ENCODE measurements around the gene ADI1. TPM values are rescaled to one million over a fixed set of nuclear protein-coding genes. Genes with fewer than 3 reads are reported as not detected.

ADI1 gene
- total and polyA plus RNA-seq, 10 donors, result 31.8 to 106 (median 55.4) TPM

DNA sequence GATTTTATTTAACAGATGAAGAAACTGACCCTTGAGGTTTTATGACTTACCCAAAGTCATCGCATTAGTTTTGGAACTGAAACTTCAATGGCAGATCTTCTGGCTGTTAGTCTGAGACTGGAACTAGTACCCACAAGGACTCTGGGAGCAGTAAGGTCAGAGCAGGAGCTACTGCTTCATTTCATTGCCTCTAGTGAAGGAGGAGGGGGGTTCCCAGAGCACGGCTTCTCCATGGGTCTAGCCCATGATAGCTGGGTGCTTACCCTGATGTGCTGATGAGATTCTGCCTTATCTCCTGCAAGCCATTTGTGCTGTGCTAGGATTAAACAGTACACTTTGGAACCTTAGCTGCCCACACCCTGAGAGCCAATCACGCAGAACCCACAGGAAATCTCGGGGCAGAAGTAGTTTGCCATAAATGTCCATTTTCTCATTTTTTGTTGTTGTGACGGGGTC, 44.2 kb upstream of the ADI1 start:
- H3K27ac ChIP-seq, result peak overlapping the region in 6 of 8 donors; percentile 26 to 61 (median 42)
- H3K9me3 ChIP-seq, result no peaks in the 10 kb centered on the region
- peaks cover 0 to 24% (median 14%) of the 10 kb centered on the region in 6 donors for H3K4me1 ChIP-seq
- 66 to 83% (median 70%) methylated on average over 5 of the region's 5 CpGs for WGBS, 5 donors
- TF ChIP-seq POLR2A (IDR thresholded peaks at IDR 0.05), result no peak
- TF ChIP-seq POLR2AphosphoS5 (IDR thresholded peaks at IDR 0.05), result no peak
- TF ChIP-seq, protein P1, sequence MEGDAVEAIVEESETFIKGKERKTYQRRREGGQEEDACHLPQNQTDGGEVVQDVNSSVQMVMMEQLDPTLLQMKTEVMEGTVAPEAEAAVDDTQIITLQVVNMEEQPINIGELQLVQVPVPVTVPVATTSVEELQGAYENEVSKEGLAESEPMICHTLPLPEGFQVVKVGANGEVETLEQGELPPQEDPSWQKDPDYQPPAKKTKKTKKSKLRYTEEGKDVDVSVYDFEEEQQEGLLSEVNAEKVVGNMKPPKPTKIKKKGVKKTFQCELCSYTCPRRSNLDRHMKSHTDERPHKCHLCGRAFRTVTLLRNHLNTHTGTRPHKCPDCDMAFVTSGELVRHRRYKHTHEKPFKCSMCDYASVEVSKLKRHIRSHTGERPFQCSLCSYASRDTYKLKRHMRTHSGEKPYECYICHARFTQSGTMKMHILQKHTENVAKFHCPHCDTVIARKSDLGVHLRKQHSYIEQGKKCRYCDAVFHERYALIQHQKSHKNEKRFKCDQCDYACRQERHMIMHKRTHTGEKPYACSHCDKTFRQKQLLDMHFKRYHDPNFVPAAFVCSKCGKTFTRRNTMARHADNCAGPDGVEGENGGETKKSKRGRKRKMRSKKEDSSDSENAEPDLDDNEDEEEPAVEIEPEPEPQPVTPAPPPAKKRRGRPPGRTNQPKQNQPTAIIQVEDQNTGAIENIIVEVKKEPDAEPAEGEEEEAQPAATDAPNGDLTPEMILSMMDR (IDR thresholded peaks at IDR 0.05 in 8 of 11, conservative IDR thresholded peaks at IDR 0.05 in 3 of 11), result no peak
- intact Hi-C loops (cut with DNase I; ENCODE audit: low total_unique reads), result no loop called here
- peak overlapping the region in 1 of 8 donors; percentile 14 for H3K4me3 ChIP-seq
- no peak for DNase-seq
- no peaks in the 10 kb centered on the region for H3K27me3 ChIP-seq (replicated peaks in 1 of 7)
- H3K36me3 ChIP-seq, result peaks cover 0 to 7% (median 0%) of the 10 kb centered on the region in 6 donors

DNA sequence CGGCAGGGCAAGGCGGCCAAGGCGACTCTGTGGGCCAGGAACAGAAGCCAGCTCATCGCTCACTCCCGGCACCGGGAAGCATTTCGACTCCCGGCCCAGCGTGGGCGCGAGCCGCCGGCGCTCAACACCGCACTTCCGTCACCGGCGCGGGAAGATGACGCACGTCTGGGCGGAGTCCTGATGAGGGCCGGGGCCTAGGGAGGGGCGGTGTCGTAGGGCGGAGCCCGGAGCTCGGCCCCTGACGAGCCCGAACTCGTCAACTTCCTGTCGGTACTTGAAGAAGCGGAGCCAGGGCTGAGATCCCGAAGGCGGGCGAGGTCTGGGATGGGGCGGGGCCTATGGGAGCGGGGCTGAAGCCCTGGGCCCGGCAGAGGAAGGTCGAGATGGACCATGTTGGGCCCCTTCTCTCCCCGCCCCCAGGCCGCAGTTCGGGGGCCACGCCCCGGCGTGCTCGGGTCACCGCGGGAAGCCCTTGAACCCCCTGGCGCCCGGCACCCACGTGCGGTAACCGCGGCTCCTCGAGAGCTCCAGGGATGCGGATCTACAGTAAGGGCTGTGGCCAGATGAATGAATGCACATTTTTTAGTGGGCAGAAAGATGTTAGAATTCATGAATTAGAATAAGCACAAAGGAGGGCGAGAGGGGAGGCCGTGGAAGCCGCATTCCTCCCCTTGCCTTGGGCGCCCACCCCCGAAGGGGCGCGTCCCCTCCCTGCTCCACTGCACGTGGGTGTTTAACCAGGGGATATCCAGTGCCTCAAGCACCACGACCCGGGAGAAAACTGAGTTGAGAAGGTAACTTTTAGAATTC, 39.1 kb upstream of the ADI1 start, which contains the start of gene RNASEH1:
Gene RNASEH1, minus strand, starts transcription at position 129 of the 810 bp plus-strand sequence. Its CDS starts 73 bp downstream, at position 56.
- H3K9me3 ChIP-seq, result no peaks in the 10 kb centered on the region
- peak; percentile 99 to 100 (median 99) for TF ChIP-seq POLR2AphosphoS5 (IDR thresholded peaks at IDR 0.05)
- peak in 2 of 3 donors; percentile 65 to 83 for TF ChIP-seq POLR2A (IDR thresholded peaks at IDR 0.05)
- TF ChIP-seq, protein P1 (IDR thresholded peaks at IDR 0.05 in 8 of 11, conservative IDR thresholded peaks at IDR 0.05 in 3 of 11), result peak in 2 of 11 experiments; percentile 12 to 33
- intact Hi-C loops (cut with DNase I; ENCODE audit: low total_unique reads), result loop anchor here (5.0 kb wide), 1 partner anchor 41 kb away; the partner anchor contains the start of gene ADI1
- peaks cover 0 to 41% (median 32%) of the 10 kb centered on the region in 6 donors for H3K36me3 ChIP-seq
- H3K27me3 ChIP-seq (replicated peaks in 1 of 7), result no peaks in the 10 kb centered on the region
- H3K4me3 ChIP-seq, result peak within 1 kb of the TSS; percentile 83 to 100 (median 97)
- H3K27ac ChIP-seq, result peak within 1 kb of the TSS; percentile 89 to 97 (median 92)
- WGBS, 5 donors, result 0 to 1% (median 1%) methylated on average over 27 to 67 of the region's 67 CpGs
- H3K4me1 ChIP-seq, result peaks cover 11 to 55% (median 35%) of the 10 kb centered on the region in 6 donors
- peak; percentile 100 for DNase-seq

DNA sequence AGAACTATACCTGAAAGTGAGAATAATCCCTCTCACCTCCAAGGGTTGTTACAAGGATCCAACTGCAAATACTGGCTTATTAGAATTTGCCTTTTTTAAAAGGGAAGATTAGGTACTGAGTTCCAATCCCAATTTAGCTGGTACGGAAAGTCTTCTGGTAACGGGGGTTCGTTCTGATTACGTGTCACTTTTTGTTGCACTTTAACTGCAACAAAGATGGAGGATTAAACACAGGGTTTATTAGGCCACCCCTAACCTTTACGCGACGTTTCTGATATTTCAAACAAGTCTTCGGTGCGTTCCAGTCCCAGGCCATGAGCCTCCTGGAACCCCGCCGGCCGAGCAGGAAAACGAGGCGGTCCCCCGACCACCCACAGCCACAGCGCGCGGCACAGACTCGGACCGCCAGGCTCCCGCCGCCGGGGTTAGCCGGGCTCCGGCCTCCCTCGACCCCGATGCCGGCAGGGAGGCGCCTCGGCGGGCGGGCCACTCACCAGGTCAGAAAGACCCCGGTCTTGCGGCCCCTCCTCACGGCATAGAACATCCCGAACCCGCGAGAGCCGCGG, 38.4 kb upstream of the ADI1 start:
- H3K9me3 ChIP-seq, result no peaks in the 10 kb centered on the region
- TF ChIP-seq POLR2A (IDR thresholded peaks at IDR 0.05) (no peak), POLR2AphosphoS5 (IDR thresholded peaks at IDR 0.05) (no peak)
- TF ChIP-seq, protein P1 (IDR thresholded peaks at IDR 0.05 in 8 of 11, conservative IDR thresholded peaks at IDR 0.05 in 3 of 11), result no peak
- intact Hi-C loops (cut with DNase I; ENCODE audit: low total_unique reads), result loop anchor here (5.0 kb wide), 1 partner anchor 40 kb away; the partner anchor contains the start of gene ADI1

More for the DNA sequence above, 38.4 kb upstream of the ADI1 start:
- peaks cover 11 to 55% (median 30%) of the 10 kb centered on the region in 6 donors for H3K4me1 ChIP-seq
- no peaks in the 10 kb centered on the region for H3K27me3 ChIP-seq (replicated peaks in 1 of 7)
- no peak for DNase-seq
- WGBS, 5 donors, result 0 to 2% (median 0%) methylated on average over 15 to 40 of the region's 40 CpGs
- peak overlapping the region; percentile 83 to 100 (median 97) for H3K4me3 ChIP-seq
- H3K36me3 ChIP-seq, result peaks cover 0 to 48% (median 37%) of the 10 kb centered on the region in 6 donors
- peak overlapping the region; percentile 89 to 97 (median 92) for H3K27ac ChIP-seq

Data from spleen (tissue), 11 donors.